ENCODE results near the gene HPN.

HPN gene

DNA sequence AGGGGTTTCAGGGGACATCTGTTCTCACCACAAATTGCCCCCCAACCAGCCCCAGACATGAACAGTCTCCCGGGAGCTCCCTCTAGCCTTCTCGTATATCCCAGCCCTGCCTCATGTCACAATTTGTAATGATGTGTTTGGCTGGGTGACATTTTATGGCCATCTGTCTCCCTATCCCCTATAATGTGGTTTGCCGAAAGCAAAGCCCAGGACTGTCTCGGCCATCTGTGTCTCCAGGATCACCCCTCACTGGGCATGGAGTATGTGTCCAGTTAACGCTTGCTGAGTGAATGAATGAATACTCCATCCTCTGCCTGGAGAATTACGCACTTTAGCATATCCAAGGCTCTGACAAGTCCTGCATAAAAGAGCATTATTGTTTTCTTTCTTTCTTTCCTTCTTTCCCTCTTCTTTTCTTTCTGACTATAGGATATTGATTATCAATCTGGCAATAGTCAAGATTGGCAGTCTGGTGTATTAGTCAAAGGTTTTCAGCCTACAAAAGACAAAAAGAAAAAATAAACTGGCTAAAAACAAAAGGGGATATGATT lies 15.1 kb downstream of the HPN start:
- Histone ChIP-seq H3K4me1 (ENCODE audit: insufficient read depth, low read length, severe bottlenecking) (no peaks in the 10 kb centered on the region), H3K4me3 (ENCODE audit: low read depth, low read length, poor library complexity, severe bottlenecking) (no peak overlapping the region), H2AFZ (ENCODE audit: low read length) (no peak overlapping the region), H3K36me3 (ENCODE audit: insufficient read depth, low read length) (no peaks in the 10 kb centered on the region), H3K27ac (ENCODE audit: low read depth, low read length, poor library complexity, severe bottlenecking) (no peak overlapping the region), H3K4me2 (ENCODE audit: low read length) (no peak overlapping the region), H3K9me2 (ENCODE audit: low read depth, low read length) (no peaks in the 10 kb centered on the region), H3K9me3 (ENCODE audit: low read length) (no peaks in the 10 kb centered on the region), H3K9ac (ENCODE audit: low read length) (no peak overlapping the region), H3K79me2 (ENCODE audit: insufficient read depth, low read length) (no peaks in the 10 kb centered on the region), H4K20me1 (ENCODE audit: insufficient read depth, low read length) (no peaks in the 10 kb centered on the region), H3F3A (ENCODE audit: insufficient read depth, low read length) (no peaks in the 10 kb centered on the region), H3K27me3 (ENCODE audit: insufficient read depth, low read length) (no peaks in the 10 kb centered on the region)
- TF ChIP-seq CTCF (IDR thresholded peaks at IDR 0.05; ENCODE audit: low read length) (no peak), EZH2 (IDR thresholded peaks at IDR 0.05; ENCODE audit: borderline replicate concordance, low read length) (no peak)

GRCh38 chr19:35058370-35058769 lies 16.8 kb downstream of the HPN start:
- Histone ChIP-seq H3K27me3 (ENCODE audit: insufficient read depth, low read length) (no peaks in the 10 kb centered on the region), H3K9me3 (ENCODE audit: low read length) (no peaks in the 10 kb centered on the region), H3K4me3 (ENCODE audit: low read depth, low read length, poor library complexity, severe bottlenecking) (no peak overlapping the region), H3K9me2 (ENCODE audit: low read depth, low read length) (no peaks in the 10 kb centered on the region), H3K27ac (ENCODE audit: low read depth, low read length, poor library complexity, severe bottlenecking) (no peak overlapping the region), H3K36me3 (ENCODE audit: insufficient read depth, low read length) (no peaks in the 10 kb centered on the region), H2AFZ (ENCODE audit: low read length) (no peak overlapping the region), H3K9ac (ENCODE audit: low read length) (no peak overlapping the region), H3K4me2 (ENCODE audit: low read length) (no peak overlapping the region), H3K79me2 (ENCODE audit: insufficient read depth, low read length) (no peaks in the 10 kb centered on the region), H3K4me1 (ENCODE audit: insufficient read depth, low read length, severe bottlenecking) (no peaks in the 10 kb centered on the region), H3F3A (ENCODE audit: insufficient read depth, low read length) (no peaks in the 10 kb centered on the region), H4K20me1 (ENCODE audit: insufficient read depth, low read length) (no peaks in the 10 kb centered on the region)
- no peak for TF ChIP-seq EZH2 (IDR thresholded peaks at IDR 0.05; ENCODE audit: borderline replicate concordance, low read length)
- no peak for TF ChIP-seq CTCF (IDR thresholded peaks at IDR 0.05; ENCODE audit: low read length)

DNA sequence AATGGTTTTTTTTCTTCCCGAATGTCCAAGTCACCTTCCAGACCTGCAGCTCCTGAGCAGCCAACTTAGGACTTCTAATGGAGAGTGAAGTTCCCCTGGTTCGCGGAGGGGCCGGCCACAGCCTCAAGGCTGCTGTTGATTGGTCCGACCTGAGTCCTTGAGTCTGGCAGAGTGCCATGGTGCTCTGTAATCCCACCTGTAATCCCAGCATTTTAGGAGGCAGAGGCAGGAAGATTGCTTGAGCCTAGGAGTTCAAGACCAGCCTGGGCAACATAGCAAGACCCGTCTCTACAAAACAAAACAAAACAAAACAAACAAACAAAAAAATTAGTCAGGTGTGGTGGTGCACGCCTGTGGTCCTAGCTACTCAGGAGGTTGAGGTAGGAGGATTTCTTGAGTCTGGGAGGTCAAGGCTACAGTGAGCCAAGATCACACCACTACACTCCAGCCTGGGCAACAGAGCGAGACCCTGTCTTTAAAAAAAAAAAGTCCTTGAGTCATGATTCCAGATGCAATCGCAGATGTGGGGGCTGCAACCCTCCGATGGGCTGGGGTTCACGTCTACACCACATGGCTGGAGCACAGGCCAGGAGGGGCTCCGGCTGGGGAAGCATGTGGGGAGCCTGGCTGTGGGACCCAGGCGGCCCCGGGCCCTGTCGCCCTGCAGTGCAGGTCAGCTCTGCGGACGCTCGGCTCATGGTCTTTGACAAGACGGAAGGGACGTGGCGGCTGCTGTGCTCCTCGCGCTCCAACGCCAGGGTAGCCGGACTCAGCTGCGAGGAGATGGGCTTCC lies 17.7 kb downstream of the HPN start:
- Histone ChIP-seq H3K4me2 (ENCODE audit: low read length) (no peak overlapping the region), H3K9me3 (ENCODE audit: low read length) (no peaks in the 10 kb centered on the region), H3K9ac (ENCODE audit: low read length) (no peak overlapping the region), H3K36me3 (ENCODE audit: insufficient read depth, low read length) (no peaks in the 10 kb centered on the region), H2AFZ (ENCODE audit: low read length) (no peak overlapping the region), H3K27ac (ENCODE audit: low read depth, low read length, poor library complexity, severe bottlenecking) (no peak overlapping the region), H3K9me2 (ENCODE audit: low read depth, low read length) (no peaks in the 10 kb centered on the region), H3K4me1 (ENCODE audit: insufficient read depth, low read length, severe bottlenecking) (no peaks in the 10 kb centered on the region), H3K4me3 (ENCODE audit: low read depth, low read length, poor library complexity, severe bottlenecking) (no peak overlapping the region), H3K27me3 (ENCODE audit: insufficient read depth, low read length) (no peaks in the 10 kb centered on the region), H4K20me1 (ENCODE audit: insufficient read depth, low read length) (no peaks in the 10 kb centered on the region), H3K79me2 (ENCODE audit: insufficient read depth, low read length) (no peaks in the 10 kb centered on the region), H3F3A (ENCODE audit: insufficient read depth, low read length) (no peaks in the 10 kb centered on the region)
- TF ChIP-seq EZH2 (IDR thresholded peaks at IDR 0.05; ENCODE audit: borderline replicate concordance, low read length) (no peak), CTCF (IDR thresholded peaks at IDR 0.05; ENCODE audit: low read length) (no peak)
